B cell (primary cell): ENCODE measurements around the gene MS4A4E. TPM values are rescaled to one million over a fixed set of nuclear protein-coding genes. Genes with fewer than 3 reads are reported as not detected.

Experiments
- ATAC-seq: fragments of 200-7000 bp; cut with Tn5 transposase; one replicate; pipeline ENCODE4 v1.10.0; 2021; ENCODE audit warnings: low read depth, mild to moderate bottlenecking, moderate number of reproducible peaks, moderate library complexity
- CTCF ChIA-PET: fragments of 350-600 bp; sonication (Branson Sonifier 250); formaldehyde crosslinking; loops from one replicate; lab custom pipeline; 2021; ENCODE audit warnings: antibody characterized with exemption, inconsistent platforms; lab: Charles Lee
- POLR2A ChIA-PET: fragments of 350-600 bp; sonication (Branson Sonifier 250); formaldehyde crosslinking; loops from one replicate; lab custom pipeline; 2021; ENCODE audit warnings: antibody characterized with exemption; lab: Charles Lee
- DNase-seq: peaks from one replicate; pipeline ENCODE4 v3.0.0; 2013
- H2AFZ ChIP-seq: 2 replicates; pipeline ENCODE4 v1.6.1; 2012; ENCODE audit warnings: mild to moderate bottlenecking, low read depth, low read length; ENCODE audit not compliant: insufficient read depth, poor library complexity, severe bottlenecking
- H3K27ac ChIP-seq, 2 donors: 1 replicate in 1 of 2; 2 replicates in 1 of 2; pipeline ENCODE4 v1.5.1; 2012 to 2013; ENCODE audit warnings: low read length in 2 of 2, mild to moderate bottlenecking in 2 of 2, moderate library complexity in 1 of 2
- H3K27me3 ChIP-seq, 4 experiments: fragments of 200-600 bp in 1 of 4; sonication (generic) in 1 of 4; replicated peaks in 1 of 4; 1 replicate in 2 of 4; 2 replicates in 2 of 4; pipeline versions ENCODE4 v1.6.1 to v1.7.0; 2013 to 2016; ENCODE audit warnings: low read length in 3 of 4, mild to moderate bottlenecking in 2 of 4, mixed read lengths in 1 of 4, moderate library complexity in 1 of 4; ENCODE audit not compliant: insufficient read depth in 4 of 4, control insufficient read depth in 3 of 4; ENCODE audit errors: control extremely low read depth in 1 of 4
- H3K36me3 ChIP-seq, 2 experiments: replicated peaks in 1 of 2; 1 replicate in 1 of 2; 2 replicates in 1 of 2; pipeline versions ENCODE4 v1.6.1 to v1.7.1; 2013; ENCODE audit warnings: low read length in 1 of 2; ENCODE audit not compliant: insufficient read depth in 2 of 2, control insufficient read depth in 1 of 2; ENCODE audit errors: control extremely low read depth in 1 of 2, extremely low read depth in 1 of 2
- H3K4me1 ChIP-seq, 2 donors: fragments of 200-600 bp in 1 of 2; sonication (generic) in 1 of 2; 1 replicate in 1 of 2; 2 replicates in 1 of 2; pipeline versions ENCODE4 v1.5.1 to v1.6.1; 2013 to 2017; ENCODE audit warnings: low read length in 2 of 2; ENCODE audit not compliant: control insufficient read depth in 2 of 2, insufficient read depth in 2 of 2
- H3K4me2 ChIP-seq: replicated peaks from 2 replicates; pipeline ENCODE3; 2012; ENCODE audit warnings: mild to moderate bottlenecking, low read depth, low read length; ENCODE audit not compliant: poor library complexity, severe bottlenecking
- H3K4me3 ChIP-seq, 5 experiments: fragments of 200-600 bp in 1 of 5; sonication (generic) in 1 of 5; 1 replicate in 3 of 5; 2 replicates in 2 of 5; pipeline versions ENCODE4 v1.5.1 to v1.7.0; 2011 to 2016; ENCODE audit warnings: low read length in 4 of 5, mild to moderate bottlenecking in 4 of 5, low read depth in 2 of 5, control low read depth in 1 of 5, moderate library complexity in 1 of 5; ENCODE audit not compliant: insufficient read depth in 1 of 5; ENCODE audit errors: control extremely low read depth in 1 of 5, extremely low read depth in 1 of 5
- H3K79me2 ChIP-seq: fragments of 200-600 bp; sonication (generic); one replicate; pipeline ENCODE4 v1.6.0; 2016; ENCODE audit warnings: low read length; ENCODE audit not compliant: control insufficient read depth, insufficient read depth
- H3K9ac ChIP-seq: fragments of 200-600 bp; sonication (generic); 2 replicates; pipeline ENCODE4 v1.6.1; 2017; ENCODE audit warnings: mild to moderate bottlenecking, low read length, moderate library complexity
- H3K9me3 ChIP-seq, 3 donors: one replicate each; pipeline versions ENCODE4 v1.6.1 to v1.7.1; 2013; ENCODE audit warnings: low read length in 2 of 3; ENCODE audit not compliant: control insufficient read depth in 2 of 3, insufficient read depth in 1 of 3; ENCODE audit errors: control extremely low read depth in 1 of 3
- H4K20me1 ChIP-seq: 2 replicates; pipeline ENCODE4 v1.6.0; 2012; ENCODE audit warnings: mild to moderate bottlenecking, low read length; ENCODE audit not compliant: insufficient read depth, control insufficient read depth, poor library complexity, severe bottlenecking
- H3K27ac Mint-ChIP-seq: one replicate; pipeline ENCODE4 v1.8.0; 2021; ENCODE audit warnings: mixed read lengths
- H3K27me3 Mint-ChIP-seq: one replicate; pipeline ENCODE4 v1.8.0; 2021; ENCODE audit warnings: mixed read lengths
- H3K4me1 Mint-ChIP-seq: one replicate; pipeline ENCODE4 v1.8.0; 2021; ENCODE audit warnings: mixed read lengths
- H3K4me3 Mint-ChIP-seq: one replicate; pipeline ENCODE4 v1.8.0; 2021; ENCODE audit warnings: mixed read lengths
- H3K9me3 Mint-ChIP-seq: one replicate; pipeline ENCODE4 v1.8.0; 2022; ENCODE audit warnings: mixed read lengths; ENCODE audit not compliant: insufficient read depth
- EZH2 ChIP-seq: IDR thresholded peaks from 2 replicates; pipeline ENCODE4 v1.6.1; 2012; ENCODE audit warnings: borderline replicate concordance, low read depth, mild to moderate bottlenecking, moderate library complexity, low read length; ENCODE audit not compliant: insufficient read depth, poor library complexity, severe bottlenecking
- WGBS: methylation state at CpG from one replicate; pipeline ENCODE4 v1.1.5; 2013; ENCODE audit warnings: missing lambda C conversion rate; ENCODE audit not compliant: insufficient coverage; 5-methylcytosine and 5-hydroxymethylcytosine counted together
- intact Hi-C: fragments of 100-400 bp; cut with micrococcal nuclease; formaldehyde crosslinking; loops from one replicate; pipeline ENCODE4 v1.10.0; 2022
- polyA plus RNA-seq: library from polyadenylated mRNA; depleted of rRNA; stranded (reverse); fragments of >200 nt; gene quantifications from 2 replicates; pipeline ENCODE4 v1.2.3, GENCODE V29; 2012
- total RNA-seq, 2 donors: library from RNA; stranded (reverse); fragments of 120-200 nt in 1 of 2; gene quantifications; 1 replicate in 1 of 2; 2 replicates in 1 of 2; pipeline versions ENCODE4 v1.2.3 to v1.2.4, GENCODE V29; 2013 to 2022
- TF ChIP-seq, protein P1 (sequence below): fragments of 200-600 bp; IDR thresholded peaks from one replicate; pipeline ENCODE4 v1.8.0; 2022; ENCODE audit warnings: antibody characterized with exemption, mild to moderate bottlenecking

MS4A4E gene
- total and polyA plus RNA-seq, 2 donors (not counting 1 experiment from before 2014, with no cell fraction given), result 0.27 to 0.42 TPM

DNA sequence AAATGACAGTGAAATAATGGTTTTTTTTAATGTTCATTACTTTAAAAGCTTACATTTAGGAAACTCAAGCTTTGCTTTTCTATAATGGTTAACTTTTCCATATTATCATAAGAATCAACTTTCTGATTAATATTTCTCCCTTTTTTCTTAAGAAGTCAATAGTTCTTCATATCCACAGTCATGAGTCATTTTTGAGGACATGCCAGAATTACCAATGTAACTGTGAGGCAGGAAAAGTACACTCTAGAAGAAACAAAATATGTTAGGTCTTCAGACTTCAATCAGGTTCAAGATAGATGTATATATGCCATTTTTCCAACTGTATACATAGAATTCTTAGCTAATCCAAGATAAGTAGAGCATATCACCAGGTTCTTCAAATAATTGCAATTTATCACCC, 70.9 kb downstream of the MS4A4E start:
- no peak overlapping the region for H2AFZ ChIP-seq
- H4K20me1 ChIP-seq, result no peaks in the 10 kb centered on the region
- H3K4me2 ChIP-seq, result no peak overlapping the region
- peaks cover 1 to 30% (median 28%) of the 10 kb centered on the region in 3 donors for H3K9me3 ChIP-seq
- H3K27me3 ChIP-seq, result no peaks in the 10 kb centered on the region
- no peak overlapping the region for H3K27ac Mint-ChIP-seq
- CTCF ChIA-PET, result no interaction called here
- H3K36me3 ChIP-seq, result no peaks in the 10 kb centered on the region
- no peak for ATAC-seq
- H3K4me1 ChIP-seq, result no peaks in the 10 kb centered on the region
- POLR2A ChIA-PET, result no interaction called here
- no peaks in the 10 kb centered on the region for H3K79me2 ChIP-seq
- intact Hi-C loops, result no loop called here
- H3K4me3 ChIP-seq, result no peak overlapping the region
- H3K9me3 Mint-ChIP-seq, result peaks cover 10% of the 10 kb centered on the region
- no peaks in the 10 kb centered on the region for H3K4me1 Mint-ChIP-seq
- no peak overlapping the region for H3K9ac ChIP-seq
- DNase-seq, result no peak
- no peak overlapping the region for H3K27ac ChIP-seq
- no peak for TF ChIP-seq EZH2
- TF ChIP-seq, protein P1, sequence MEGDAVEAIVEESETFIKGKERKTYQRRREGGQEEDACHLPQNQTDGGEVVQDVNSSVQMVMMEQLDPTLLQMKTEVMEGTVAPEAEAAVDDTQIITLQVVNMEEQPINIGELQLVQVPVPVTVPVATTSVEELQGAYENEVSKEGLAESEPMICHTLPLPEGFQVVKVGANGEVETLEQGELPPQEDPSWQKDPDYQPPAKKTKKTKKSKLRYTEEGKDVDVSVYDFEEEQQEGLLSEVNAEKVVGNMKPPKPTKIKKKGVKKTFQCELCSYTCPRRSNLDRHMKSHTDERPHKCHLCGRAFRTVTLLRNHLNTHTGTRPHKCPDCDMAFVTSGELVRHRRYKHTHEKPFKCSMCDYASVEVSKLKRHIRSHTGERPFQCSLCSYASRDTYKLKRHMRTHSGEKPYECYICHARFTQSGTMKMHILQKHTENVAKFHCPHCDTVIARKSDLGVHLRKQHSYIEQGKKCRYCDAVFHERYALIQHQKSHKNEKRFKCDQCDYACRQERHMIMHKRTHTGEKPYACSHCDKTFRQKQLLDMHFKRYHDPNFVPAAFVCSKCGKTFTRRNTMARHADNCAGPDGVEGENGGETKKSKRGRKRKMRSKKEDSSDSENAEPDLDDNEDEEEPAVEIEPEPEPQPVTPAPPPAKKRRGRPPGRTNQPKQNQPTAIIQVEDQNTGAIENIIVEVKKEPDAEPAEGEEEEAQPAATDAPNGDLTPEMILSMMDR, result no peak
- H3K4me3 Mint-ChIP-seq, result no peak overlapping the region
- peaks cover 7% of the 10 kb centered on the region for H3K27me3 Mint-ChIP-seq

DNA sequence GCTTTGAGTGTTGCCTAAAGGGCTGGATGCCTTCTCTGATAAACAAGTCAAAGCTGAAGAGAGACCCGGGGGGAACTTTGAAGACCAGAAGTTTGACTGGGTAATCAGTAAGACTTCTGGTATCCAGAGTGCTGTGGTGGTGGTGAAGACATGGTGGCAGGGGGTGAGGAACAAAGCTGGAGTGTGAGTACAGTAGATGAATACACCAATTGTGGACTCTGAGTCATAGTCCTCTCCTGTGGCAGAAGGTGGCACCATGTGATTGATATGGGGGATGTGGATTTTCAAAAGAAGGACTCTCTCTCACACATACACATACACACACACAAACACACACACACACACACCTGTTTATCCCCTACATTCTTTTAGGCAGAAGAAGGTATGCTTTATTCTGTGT, 72.4 kb downstream of the MS4A4E start:
- no peaks in the 10 kb centered on the region for H3K4me1 ChIP-seq
- POLR2A ChIA-PET, result no interaction called here
- TF ChIP-seq EZH2, result no peak
- TF ChIP-seq, protein P1, result no peak
- Mint-ChIP-seq H3K4me1 (no peaks in the 10 kb centered on the region), H3K27me3 (peaks cover 7% of the 10 kb centered on the region), H3K9me3 (peaks cover 10% of the 10 kb centered on the region), H3K4me3 (no peak overlapping the region), H3K27ac (no peak overlapping the region)
- intact Hi-C loops, result no loop called here
- no peak overlapping the region for H3K4me2 ChIP-seq
- H4K20me1 ChIP-seq, result no peaks in the 10 kb centered on the region
- H2AFZ ChIP-seq, result no peak overlapping the region
- CTCF ChIA-PET, result no interaction called here
- no peak for ATAC-seq
- 100% methylated on average over 1 of the region's 1 CpG for WGBS
- H3K79me2 ChIP-seq, result no peaks in the 10 kb centered on the region
- peaks cover 1 to 30% (median 28%) of the 10 kb centered on the region in 3 donors for H3K9me3 ChIP-seq
- no peak overlapping the region for H3K9ac ChIP-seq
- H3K4me3 ChIP-seq, result no peak overlapping the region
- no peak overlapping the region for H3K27ac ChIP-seq
- H3K27me3 ChIP-seq, result no peaks in the 10 kb centered on the region
- DNase-seq, result no peak
- H3K36me3 ChIP-seq, result no peaks in the 10 kb centered on the region
